WI38 (cell line): ENCODE data around the gene SETDB1.

ENCODE experiments used
- H3K4me3 ChIP-seq: 2 replicates; pipeline ENCODE4 v1.5.1; 2011; ENCODE audit warnings: low read depth, mild to moderate bottlenecking, control low read depth, low read length
- TF ChIP-seq, protein P1 (sequence below): IDR thresholded peaks from 2 replicates; pipeline ENCODE4 v1.5.1; 2012; ENCODE audit warnings: low read depth, mild to moderate bottlenecking, control low read depth, low read length

Gene SETDB1

DNA sequence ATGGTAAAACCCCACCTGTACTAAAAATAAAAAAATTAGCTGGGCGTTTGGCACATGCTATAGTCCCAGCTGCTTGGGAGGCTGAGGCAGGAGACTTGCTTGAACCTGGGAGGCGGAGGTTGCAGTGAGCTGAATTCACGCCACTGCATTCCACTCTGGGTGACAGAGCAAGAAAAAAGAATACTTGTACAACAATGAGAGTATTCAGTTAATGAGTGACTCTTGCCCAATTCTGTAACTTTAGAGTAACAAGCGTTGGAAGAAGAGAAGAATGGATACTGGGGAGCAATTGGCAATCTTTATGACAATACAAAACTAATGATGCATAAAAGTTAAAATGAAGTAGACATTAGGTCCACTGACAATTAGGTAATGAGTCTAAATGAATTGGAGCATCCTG, 66.5 kb downstream of the SETDB1 start:
- H3K4me3 ChIP-seq = no peak overlapping the region
- TF ChIP-seq, protein P1, sequence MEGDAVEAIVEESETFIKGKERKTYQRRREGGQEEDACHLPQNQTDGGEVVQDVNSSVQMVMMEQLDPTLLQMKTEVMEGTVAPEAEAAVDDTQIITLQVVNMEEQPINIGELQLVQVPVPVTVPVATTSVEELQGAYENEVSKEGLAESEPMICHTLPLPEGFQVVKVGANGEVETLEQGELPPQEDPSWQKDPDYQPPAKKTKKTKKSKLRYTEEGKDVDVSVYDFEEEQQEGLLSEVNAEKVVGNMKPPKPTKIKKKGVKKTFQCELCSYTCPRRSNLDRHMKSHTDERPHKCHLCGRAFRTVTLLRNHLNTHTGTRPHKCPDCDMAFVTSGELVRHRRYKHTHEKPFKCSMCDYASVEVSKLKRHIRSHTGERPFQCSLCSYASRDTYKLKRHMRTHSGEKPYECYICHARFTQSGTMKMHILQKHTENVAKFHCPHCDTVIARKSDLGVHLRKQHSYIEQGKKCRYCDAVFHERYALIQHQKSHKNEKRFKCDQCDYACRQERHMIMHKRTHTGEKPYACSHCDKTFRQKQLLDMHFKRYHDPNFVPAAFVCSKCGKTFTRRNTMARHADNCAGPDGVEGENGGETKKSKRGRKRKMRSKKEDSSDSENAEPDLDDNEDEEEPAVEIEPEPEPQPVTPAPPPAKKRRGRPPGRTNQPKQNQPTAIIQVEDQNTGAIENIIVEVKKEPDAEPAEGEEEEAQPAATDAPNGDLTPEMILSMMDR = no peak

DNA sequence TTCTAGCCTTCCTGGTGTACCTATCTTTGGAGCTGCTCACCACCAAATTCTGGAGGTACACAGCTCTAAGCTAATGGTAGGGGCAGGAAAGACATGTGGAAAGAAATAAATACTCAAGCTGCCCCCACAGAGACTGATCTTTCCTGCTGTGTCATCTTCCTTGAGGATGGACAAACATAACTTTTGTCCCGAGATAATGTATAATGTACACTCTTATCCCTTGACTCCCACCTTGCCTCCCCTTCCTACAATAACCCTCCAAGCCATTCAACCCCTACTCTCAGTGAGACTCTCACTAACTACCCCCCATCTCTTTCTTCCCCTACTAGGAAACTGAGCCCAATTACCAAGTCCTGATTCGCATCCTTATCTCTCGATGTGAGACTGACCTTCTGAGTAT, 68.1 kb downstream of the SETDB1 start:
- TF ChIP-seq, protein P1 = no peak
- no peak overlapping the region for H3K4me3 ChIP-seq

DNA sequence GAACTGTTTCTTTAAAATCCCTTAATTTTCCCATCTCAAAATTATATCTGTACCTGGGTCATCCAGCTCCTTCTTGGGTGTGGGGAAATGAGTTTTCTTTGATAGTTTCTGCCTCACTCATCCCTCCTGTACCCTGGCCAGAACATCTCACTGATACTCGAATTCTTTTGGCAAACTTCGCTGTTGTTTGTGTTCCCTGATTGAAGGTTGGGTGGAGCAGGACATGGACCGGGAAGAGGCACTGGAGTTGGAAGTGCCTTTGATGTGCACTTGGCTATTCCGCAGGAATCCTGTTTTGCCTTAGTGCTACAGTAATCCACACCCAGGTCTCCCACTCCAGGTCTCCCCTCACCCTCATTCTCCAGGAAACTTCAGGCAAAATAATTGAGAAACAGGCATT, 69.3 kb downstream of the SETDB1 start:
- TF ChIP-seq, protein P1 = no peak

DNA sequence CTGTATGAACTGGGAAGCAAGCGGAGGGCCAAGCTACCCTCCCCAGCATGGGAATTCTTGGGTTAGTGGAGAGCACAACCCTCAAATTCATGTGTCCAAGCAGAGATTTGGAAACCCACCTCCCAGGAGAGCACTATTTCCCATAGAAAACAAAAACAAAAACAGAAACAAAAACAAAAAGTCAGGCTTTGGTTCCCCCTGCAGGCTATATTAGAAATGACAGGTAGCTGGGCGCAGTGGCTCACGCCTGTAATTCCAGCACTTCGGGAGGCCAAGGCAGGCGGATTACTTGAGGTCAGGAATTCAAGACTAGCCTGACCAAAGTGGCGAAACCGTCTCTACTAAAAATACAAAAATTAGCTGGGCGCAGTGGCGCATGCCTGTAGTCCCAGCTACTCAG, 69.7 kb downstream of the SETDB1 start:
- no peak overlapping the region for H3K4me3 ChIP-seq
- TF ChIP-seq, protein P1 = peak; percentile 67

More for the DNA sequence above, 69.3 kb downstream of the SETDB1 start:
- no peak overlapping the region for H3K4me3 ChIP-seq

DNA sequence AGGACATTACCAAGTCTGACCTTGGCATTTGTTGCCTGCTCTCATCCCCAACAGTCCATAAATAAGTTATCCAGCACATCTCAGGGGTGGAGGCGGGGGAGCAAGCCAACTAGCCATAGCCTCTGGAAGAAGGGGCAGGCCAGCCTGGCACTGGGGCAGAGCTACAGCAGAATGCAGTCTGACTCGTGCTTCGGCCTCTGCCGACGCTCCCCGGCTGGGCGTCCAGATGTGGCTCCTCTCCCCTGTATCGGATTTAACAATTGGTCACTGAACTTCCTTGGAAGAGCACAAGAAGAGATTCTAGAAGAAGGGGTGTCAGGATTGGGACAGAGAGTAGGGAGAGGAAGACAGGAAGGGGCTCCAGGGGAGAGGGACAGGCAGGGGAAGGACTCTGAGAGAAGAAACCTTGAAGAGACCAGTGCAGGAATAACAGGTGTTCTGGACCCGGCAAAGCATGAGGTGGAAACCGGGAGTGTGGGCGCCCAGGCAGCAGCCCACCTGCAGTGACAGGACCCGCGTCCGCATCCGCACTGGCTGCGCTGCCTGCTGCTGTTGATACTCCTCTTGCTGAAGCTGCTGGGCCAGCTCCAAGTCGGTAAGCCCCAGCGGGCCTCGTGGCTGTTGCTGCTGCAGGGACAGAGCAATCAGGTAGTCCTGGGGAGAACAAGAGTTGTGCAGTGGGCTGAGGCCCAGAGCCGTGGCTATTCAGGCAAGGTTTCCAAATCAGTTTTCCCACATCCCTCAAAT, 71.1 kb downstream of the SETDB1 start:
- TF ChIP-seq, protein P1 = no peak
- no peak overlapping the region for H3K4me3 ChIP-seq

DNA sequence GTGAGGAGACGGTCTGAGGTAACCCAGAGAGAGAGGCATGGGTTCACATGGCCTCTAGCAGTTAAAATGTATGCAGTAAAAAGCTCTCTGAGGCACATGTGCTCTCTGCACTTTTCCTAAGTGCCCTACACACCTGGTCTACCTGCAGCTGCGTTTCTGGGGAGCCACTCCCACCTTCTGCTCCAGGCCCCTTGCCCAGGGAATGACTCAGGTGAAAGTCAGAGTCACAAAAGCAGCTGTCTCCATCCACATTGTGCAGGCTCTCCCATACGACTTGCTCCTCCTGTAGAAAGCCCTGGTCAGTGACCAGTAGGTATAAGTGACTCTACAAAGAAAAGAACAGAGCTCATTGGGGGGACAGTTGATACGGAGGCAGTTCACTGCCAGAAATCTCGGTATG, 71.8 kb downstream of the SETDB1 start:
- H3K4me3 ChIP-seq = no peak overlapping the region
- TF ChIP-seq, protein P1 = no peak

DNA sequence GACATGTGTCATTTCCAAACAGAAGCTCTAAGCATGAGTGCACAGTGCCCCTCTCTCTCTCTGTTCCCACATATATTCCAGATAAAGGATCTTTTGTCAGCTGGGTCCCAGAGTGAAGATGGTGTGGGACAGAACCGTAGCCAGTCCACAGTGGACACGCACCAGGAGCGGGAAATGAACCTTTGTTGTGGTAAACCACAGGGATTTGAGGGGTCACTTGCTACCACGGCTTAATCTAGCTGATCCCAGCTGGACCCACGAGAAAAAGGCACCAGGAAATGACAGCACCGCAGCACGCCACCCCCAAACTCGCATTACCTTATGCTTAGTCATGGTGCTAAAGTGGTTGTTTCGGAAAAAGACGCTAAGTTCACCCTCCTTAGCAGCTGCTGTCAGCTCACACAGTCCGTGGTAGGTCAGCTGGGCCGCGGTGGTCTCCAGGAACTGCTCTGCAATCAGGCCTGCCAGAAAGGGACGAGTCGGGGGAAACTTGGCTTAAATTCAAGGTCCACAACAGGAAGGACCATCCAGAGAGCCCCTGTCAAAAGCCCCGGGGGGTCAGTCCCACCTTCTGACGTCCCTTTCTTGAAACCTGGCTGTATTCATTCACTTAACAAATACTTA, 73.0 kb downstream of the SETDB1 start:
- TF ChIP-seq, protein P1 = no peak
- H3K4me3 ChIP-seq = no peak overlapping the region
